Dendritic cell treated with granulocyte-macrophage colony-stimulating factor and Interleukin-4, amounts not matched to agents 40 ng/mL and 50 ng/mL, for 4 days (primary cell): ENCODE measurements around the gene FAM117B.

Experiments used
- H3K27ac Mint-ChIP-seq: one replicate; pipeline ENCODE4 v1.8.0; 2022; ENCODE audit warnings: mild to moderate bottlenecking, mixed read lengths
- H3K27me3 Mint-ChIP-seq: one replicate; pipeline ENCODE4 v1.8.0; 2022; ENCODE audit warnings: mild to moderate bottlenecking, mixed read lengths
- H3K36me3 Mint-ChIP-seq: one replicate; pipeline ENCODE4 v1.8.0; 2022; ENCODE audit warnings: low read depth, mixed read lengths
- H3K4me1 Mint-ChIP-seq: one replicate; pipeline ENCODE4 v1.8.0; 2022; ENCODE audit warnings: low read depth, mixed read lengths
- H3K4me3 Mint-ChIP-seq: one replicate; pipeline ENCODE4 v1.8.0; 2022; ENCODE audit warnings: mild to moderate bottlenecking, moderate library complexity, mixed read lengths
- H3K9me3 Mint-ChIP-seq: one replicate; pipeline ENCODE4 v1.8.0; 2022; ENCODE audit warnings: mixed read lengths
- intact Hi-C: fragments of 100-400 bp; cut with micrococcal nuclease; formaldehyde crosslinking; loops from one replicate; pipeline ENCODE4 v1.15.0; 2022

The FAM117B gene

GRCh38 chr2:202736826-202737225 lies 102.1 kb downstream of the FAM117B start:
- H3K4me3 Mint-ChIP-seq, result no peak overlapping the region
- H3K4me1 Mint-ChIP-seq, result no peaks in the 10 kb centered on the region
- no peak overlapping the region for H3K27ac Mint-ChIP-seq
- intact Hi-C loops, result no loop called here
- no peaks in the 10 kb centered on the region for H3K27me3 Mint-ChIP-seq
- peaks cover 47% of the 10 kb centered on the region for H3K36me3 Mint-ChIP-seq
- H3K9me3 Mint-ChIP-seq, result peaks cover 14% of the 10 kb centered on the region

- H3K4me1 Mint-ChIP-seq, result no peaks in the 10 kb centered on the region
- H3K4me3 Mint-ChIP-seq, result no peak overlapping the region
- intact Hi-C loops, result no loop called here
- no peaks in the 10 kb centered on the region for H3K27me3 Mint-ChIP-seq
- H3K36me3 Mint-ChIP-seq, result peaks cover 33% of the 10 kb centered on the region
- H3K27ac Mint-ChIP-seq, result no peak overlapping the region
- peaks cover 31% of the 10 kb centered on the region for H3K9me3 Mint-ChIP-seq
These were observed 108.8 kb downstream of the FAM117B start for GRCh38 chr2:202743613-202744012.

GRCh38 chr2:202749477-202749876 lies 114.7 kb downstream of the FAM117B start:
- peaks cover 11% of the 10 kb centered on the region for H3K36me3 Mint-ChIP-seq
- H3K27ac Mint-ChIP-seq, result no peak overlapping the region
- H3K27me3 Mint-ChIP-seq, result no peaks in the 10 kb centered on the region
- no peak overlapping the region for H3K4me3 Mint-ChIP-seq
- peaks cover 11% of the 10 kb centered on the region for H3K9me3 Mint-ChIP-seq
- peaks cover 12% of the 10 kb centered on the region for H3K4me1 Mint-ChIP-seq
- intact Hi-C loops, result no loop called here

- Mint-ChIP-seq H3K27ac (peak overlapping the region; percentile 30), H3K4me1 (peaks cover 12% of the 10 kb centered on the region), H3K9me3 (no peaks in the 10 kb centered on the region), H3K4me3 (no peak overlapping the region), H3K36me3 (peaks cover 11% of the 10 kb centered on the region), H3K27me3 (no peaks in the 10 kb centered on the region)
- intact Hi-C loops, result no loop called here
These were observed 116.1 kb downstream of the FAM117B start for GRCh38 chr2:202750763-202751427.

- Mint-ChIP-seq H3K9me3 (no peaks in the 10 kb centered on the region), H3K4me1 (peaks cover 12% of the 10 kb centered on the region), H3K27me3 (no peaks in the 10 kb centered on the region), H3K27ac (no peak overlapping the region), H3K4me3 (no peak overlapping the region), H3K36me3 (peaks cover 20% of the 10 kb centered on the region)
- intact Hi-C loops, result no loop called here
These were observed 117.3 kb downstream of the FAM117B start for GRCh38 chr2:202752071-202752470.

GRCh38 chr2:202754936-202755335 lies 120.2 kb downstream of the FAM117B start:
- Mint-ChIP-seq H3K27ac (no peak overlapping the region), H3K27me3 (no peaks in the 10 kb centered on the region), H3K9me3 (no peaks in the 10 kb centered on the region), H3K4me3 (no peak overlapping the region), H3K4me1 (peaks cover 10% of the 10 kb centered on the region), H3K36me3 (peaks cover 45% of the 10 kb centered on the region)
- intact Hi-C loops, result no loop called here

- Mint-ChIP-seq H3K4me3 (no peak overlapping the region), H3K4me1 (no peaks in the 10 kb centered on the region), H3K36me3 (peaks cover 61% of the 10 kb centered on the region), H3K27me3 (no peaks in the 10 kb centered on the region), H3K27ac (no peak overlapping the region), H3K9me3 (no peaks in the 10 kb centered on the region)
- intact Hi-C loops, result no loop called here
These were observed 121.8 kb downstream of the FAM117B start for GRCh38 chr2:202756598-202756997.

GRCh38 chr2:202757339-202757738 lies 122.6 kb downstream of the FAM117B start:
- Mint-ChIP-seq H3K9me3 (no peaks in the 10 kb centered on the region), H3K36me3 (peaks cover 61% of the 10 kb centered on the region), H3K4me3 (no peak overlapping the region), H3K4me1 (no peaks in the 10 kb centered on the region), H3K27me3 (no peaks in the 10 kb centered on the region), H3K27ac (no peak overlapping the region)
- intact Hi-C loops, result no loop called here

GRCh38 chr2:202758128-202758527 lies 123.4 kb downstream of the FAM117B start:
- H3K27ac Mint-ChIP-seq, result no peak overlapping the region
- no peak overlapping the region for H3K4me3 Mint-ChIP-seq
- H3K27me3 Mint-ChIP-seq, result no peaks in the 10 kb centered on the region
- peaks cover 61% of the 10 kb centered on the region for H3K36me3 Mint-ChIP-seq
- intact Hi-C loops, result no loop called here
- H3K9me3 Mint-ChIP-seq, result no peaks in the 10 kb centered on the region
- peaks cover 8% of the 10 kb centered on the region for H3K4me1 Mint-ChIP-seq

GRCh38 chr2:202758604-202759003 lies 123.8 kb downstream of the FAM117B start:
- Mint-ChIP-seq H3K4me1 (peaks cover 9% of the 10 kb centered on the region), H3K27ac (no peak overlapping the region), H3K4me3 (no peak overlapping the region), H3K27me3 (no peaks in the 10 kb centered on the region), H3K9me3 (no peaks in the 10 kb centered on the region), H3K36me3 (peaks cover 60% of the 10 kb centered on the region)
- intact Hi-C loops, result no loop called here

GRCh38 chr2:202760848-202761247 lies 126.1 kb downstream of the FAM117B start:
- H3K4me3 Mint-ChIP-seq, result no peak overlapping the region
- H3K27ac Mint-ChIP-seq, result no peak overlapping the region
- H3K27me3 Mint-ChIP-seq, result no peaks in the 10 kb centered on the region
- peaks cover 70% of the 10 kb centered on the region for H3K36me3 Mint-ChIP-seq
- intact Hi-C loops, result no loop called here
- no peaks in the 10 kb centered on the region for H3K9me3 Mint-ChIP-seq
- peaks cover 24% of the 10 kb centered on the region for H3K4me1 Mint-ChIP-seq

GRCh38 chr2:202762556-202762955 lies 127.8 kb downstream of the FAM117B start:
- intact Hi-C loops, result no loop called here
- H3K27me3 Mint-ChIP-seq, result no peaks in the 10 kb centered on the region
- no peak overlapping the region for H3K4me3 Mint-ChIP-seq
- H3K36me3 Mint-ChIP-seq, result peaks cover 66% of the 10 kb centered on the region
- H3K27ac Mint-ChIP-seq, result no peak overlapping the region
- H3K4me1 Mint-ChIP-seq, result peaks cover 26% of the 10 kb centered on the region
- H3K9me3 Mint-ChIP-seq, result no peaks in the 10 kb centered on the region

- Mint-ChIP-seq H3K27me3 (no peaks in the 10 kb centered on the region), H3K4me3 (no peak overlapping the region), H3K4me1 (peaks cover 26% of the 10 kb centered on the region), H3K9me3 (no peaks in the 10 kb centered on the region), H3K27ac (no peak overlapping the region), H3K36me3 (peaks cover 56% of the 10 kb centered on the region)
- intact Hi-C loops, result no loop called here
These were observed 129.1 kb downstream of the FAM117B start for GRCh38 chr2:202763916-202764315.

GRCh38 chr2:202764991-202765390 lies 130.2 kb downstream of the FAM117B start:
- Mint-ChIP-seq H3K4me1 (peaks cover 26% of the 10 kb centered on the region), H3K9me3 (no peaks in the 10 kb centered on the region), H3K4me3 (no peak overlapping the region), H3K27me3 (no peaks in the 10 kb centered on the region), H3K36me3 (peaks cover 50% of the 10 kb centered on the region), H3K27ac (no peak overlapping the region)
- intact Hi-C loops, result no loop called here

- Mint-ChIP-seq H3K9me3 (no peaks in the 10 kb centered on the region), H3K4me3 (no peak overlapping the region), H3K36me3 (peaks cover 49% of the 10 kb centered on the region), H3K27me3 (no peaks in the 10 kb centered on the region), H3K4me1 (peaks cover 26% of the 10 kb centered on the region), H3K27ac (no peak overlapping the region)
- intact Hi-C loops, result no loop called here
These were observed 130.7 kb downstream of the FAM117B start for GRCh38 chr2:202765436-202765835.
